ENCODE data around the gene ELL.

The ELL gene

DNA sequence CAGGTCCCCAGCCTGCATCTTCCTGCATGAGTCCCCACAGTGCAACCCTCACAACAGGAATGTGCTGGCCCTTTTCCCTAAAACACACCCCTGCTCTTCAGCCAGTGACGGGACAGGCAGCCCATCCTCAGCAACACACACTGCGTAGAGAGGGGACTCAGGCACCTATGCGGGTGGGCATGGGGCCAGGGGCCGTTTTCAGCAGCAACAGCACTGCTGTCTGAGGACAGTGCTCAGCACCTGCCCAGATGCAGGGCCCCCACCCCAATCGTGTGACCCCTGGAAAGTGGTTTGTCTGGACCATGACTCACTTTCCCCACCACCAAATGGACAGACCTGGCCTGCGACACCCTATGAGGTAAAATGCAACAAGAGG is 55.9 kb downstream of the ELL start:
- 96% methylated on average over 6 of the region's 6 CpGs for WGBS
- no peak overlapping the region for H2AK5ac ChIP-seq (ENCODE audit: low read length, severe bottlenecking)
- H3K9me3 ChIP-seq (ENCODE audit: control insufficient read depth, low read length), result no peaks in the 10 kb centered on the region
- H3K14ac ChIP-seq (ENCODE audit: low read length in 2 of 2), result no peak overlapping the region
- H3K36me3 ChIP-seq (ENCODE audit: control insufficient read depth in 1 of 2, insufficient read depth in 2 of 2, low read depth in 1 of 2, low read length in 2 of 2), result peaks cover 45 to 50% of the 10 kb centered on the region in 2 experiments
- H3K18ac ChIP-seq (ENCODE audit: low read depth in 1 of 2, low read length in 2 of 2), result peak overlapping the region in 1 of 2 experiments; percentile 14
- H2BK15ac ChIP-seq (ENCODE audit: low read depth, poor library complexity, severe bottlenecking), result no peak overlapping the region
- no peaks in the 10 kb centered on the region for H3K27me3 ChIP-seq (ENCODE audit: control insufficient read depth in 1 of 2, insufficient read depth in 1 of 2, low read length in 2 of 2)
- H2BK120ac ChIP-seq (ENCODE audit: low read depth, low read length), result no peak overlapping the region
- H3K27ac ChIP-seq (ENCODE audit: low read length, poor library complexity, severe bottlenecking), result no peak overlapping the region
- H3K4me3 ChIP-seq (ENCODE audit: insufficient read depth in 1 of 2, low read depth in 1 of 2, low read length in 2 of 2), result no peak overlapping the region
- no peak overlapping the region for H3K9ac ChIP-seq (ENCODE audit: low read length)
- H4K91ac ChIP-seq (ENCODE audit: low read length), result no peak overlapping the region
- peaks cover 33% of the 10 kb centered on the region for H3K79me1 ChIP-seq (replicated peaks; ENCODE audit: low read length, poor library complexity, severe bottlenecking)
- H2AFZ ChIP-seq (ENCODE audit: low read depth, low read length), result no peak overlapping the region
- peak overlapping the region; percentile 62 to 93 for H2BK12ac ChIP-seq (ENCODE audit: low read length in 2 of 2)
- no peak for DNase-seq
- H3K4me2 ChIP-seq (ENCODE audit: low read length, poor library complexity, severe bottlenecking), result no peak overlapping the region
- peaks cover 72% of the 10 kb centered on the region for H3K4me1 ChIP-seq (ENCODE audit: control insufficient read depth, insufficient read depth, low read depth, low read length)
- no peak overlapping the region for H2BK5ac ChIP-seq (ENCODE audit: low read depth, low read length, poor library complexity, severe bottlenecking)
- no peak overlapping the region for H3K23ac ChIP-seq (ENCODE audit: low read length in 2 of 2)
- no peak overlapping the region for H3K4ac ChIP-seq (ENCODE audit: low read depth in 1 of 2, low read length in 2 of 2)
- peak overlapping the region; percentile 36 for H4K8ac ChIP-seq (ENCODE audit: low read length)

GRCh38 chr19:18465214-18465963 is 56.5 kb downstream of the ELL start:
- peak overlapping the region; percentile 46 for H3K27ac ChIP-seq (ENCODE audit: low read length, poor library complexity, severe bottlenecking)
- peak overlapping the region; percentile 60 for H4K91ac ChIP-seq (ENCODE audit: low read length)
- H3K4me2 ChIP-seq (ENCODE audit: low read length, poor library complexity, severe bottlenecking), result no peak overlapping the region
- peak overlapping the region; percentile 60 to 93 for H2BK12ac ChIP-seq (ENCODE audit: low read length in 2 of 2)
- H3K9me3 ChIP-seq (ENCODE audit: control insufficient read depth, low read length), result no peaks in the 10 kb centered on the region
- H3K4me3 ChIP-seq (ENCODE audit: insufficient read depth in 1 of 2, low read depth in 1 of 2, low read length in 2 of 2), result no peak overlapping the region
- H3K18ac ChIP-seq (ENCODE audit: low read depth in 1 of 2, low read length in 2 of 2), result peak overlapping the region; percentile 60 to 84
- H2AK5ac ChIP-seq (ENCODE audit: low read length, severe bottlenecking), result peak overlapping the region; percentile 11
- DNase-seq, result no peak
- no peak overlapping the region for H3K23ac ChIP-seq (ENCODE audit: low read length in 2 of 2)
- no peaks in the 10 kb centered on the region for H3K27me3 ChIP-seq (ENCODE audit: control insufficient read depth in 1 of 2, insufficient read depth in 1 of 2, low read length in 2 of 2)
- peak overlapping the region; percentile 18 to 76 for H3K4ac ChIP-seq (ENCODE audit: low read depth in 1 of 2, low read length in 2 of 2)
- H2BK15ac ChIP-seq (ENCODE audit: low read depth, poor library complexity, severe bottlenecking), result peak overlapping the region; percentile 85
- WGBS, result 94% methylated on average over 22 of the region's 30 CpGs
- H2AFZ ChIP-seq (ENCODE audit: low read depth, low read length), result no peak overlapping the region
- H3K9ac ChIP-seq (ENCODE audit: low read length), result peak overlapping the region; percentile 50
- peak overlapping the region; percentile 29 for H2BK120ac ChIP-seq (ENCODE audit: low read depth, low read length)
- peaks cover 73% of the 10 kb centered on the region for H3K4me1 ChIP-seq (ENCODE audit: control insufficient read depth, insufficient read depth, low read depth, low read length)
- peaks cover 29% of the 10 kb centered on the region for H3K79me1 ChIP-seq (replicated peaks; ENCODE audit: low read length, poor library complexity, severe bottlenecking)
- H4K8ac ChIP-seq (ENCODE audit: low read length), result peak overlapping the region; percentile 47
- no peak overlapping the region for H2BK5ac ChIP-seq (ENCODE audit: low read depth, low read length, poor library complexity, severe bottlenecking)
- H3K36me3 ChIP-seq (ENCODE audit: control insufficient read depth in 1 of 2, insufficient read depth in 2 of 2, low read depth in 1 of 2, low read length in 2 of 2), result peaks cover 45 to 50% of the 10 kb centered on the region in 2 experiments
- H3K14ac ChIP-seq (ENCODE audit: low read length in 2 of 2), result peak overlapping the region in 1 of 2 experiments; percentile 57

DNA sequence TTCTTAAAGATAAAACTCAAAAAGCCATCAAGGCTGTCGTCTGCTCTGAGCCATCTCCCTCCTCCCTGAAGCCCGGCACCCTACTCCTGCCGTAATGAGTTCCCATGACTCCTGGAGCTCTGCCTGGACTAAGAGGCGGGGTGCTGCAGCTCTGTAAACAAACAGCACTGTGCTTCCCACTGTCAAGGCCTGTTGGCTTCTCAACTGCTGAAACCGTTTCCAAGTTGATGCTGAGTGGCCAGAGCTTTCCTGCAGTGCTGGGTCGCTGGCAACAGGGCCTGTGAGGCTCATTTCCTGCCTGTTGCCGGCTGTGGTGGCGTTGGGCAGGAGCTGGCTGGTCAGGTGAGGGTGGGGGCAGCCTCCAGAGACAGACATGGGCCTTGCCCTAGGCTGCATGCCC is 57.2 kb downstream of the ELL start:
- peaks cover 45 to 46% of the 10 kb centered on the region in 2 experiments for H3K36me3 ChIP-seq (ENCODE audit: control insufficient read depth in 1 of 2, insufficient read depth in 2 of 2, low read depth in 1 of 2, low read length in 2 of 2)
- peak overlapping the region; percentile 60 to 84 for H3K18ac ChIP-seq (ENCODE audit: low read depth in 1 of 2, low read length in 2 of 2)
- peak overlapping the region; percentile 47 for H4K8ac ChIP-seq (ENCODE audit: low read length)
- H2BK12ac ChIP-seq (ENCODE audit: low read length in 2 of 2), result peak overlapping the region; percentile 60 to 93
- H3K4me3 ChIP-seq (ENCODE audit: insufficient read depth in 1 of 2, low read depth in 1 of 2, low read length in 2 of 2), result no peak overlapping the region
- H3K9me3 ChIP-seq (ENCODE audit: control insufficient read depth, low read length), result no peaks in the 10 kb centered on the region
- no peak overlapping the region for H2AK5ac ChIP-seq (ENCODE audit: low read length, severe bottlenecking)
- H3K4ac ChIP-seq (ENCODE audit: low read depth in 1 of 2, low read length in 2 of 2), result peak overlapping the region; percentile 18 to 76
- peaks cover 29% of the 10 kb centered on the region for H3K79me1 ChIP-seq (replicated peaks; ENCODE audit: low read length, poor library complexity, severe bottlenecking)
- H3K14ac ChIP-seq (ENCODE audit: low read length in 2 of 2), result peak overlapping the region in 1 of 2 experiments; percentile 57
- peak overlapping the region; percentile 48 for H3K27ac ChIP-seq (ENCODE audit: low read length, poor library complexity, severe bottlenecking)
- peak overlapping the region; percentile 50 for H3K9ac ChIP-seq (ENCODE audit: low read length)
- H2BK15ac ChIP-seq (ENCODE audit: low read depth, poor library complexity, severe bottlenecking), result peak overlapping the region; percentile 85
- H4K91ac ChIP-seq (ENCODE audit: low read length), result peak overlapping the region; percentile 60
- no peak overlapping the region for H3K23ac ChIP-seq (ENCODE audit: low read length in 2 of 2)
- H2AFZ ChIP-seq (ENCODE audit: low read depth, low read length), result no peak overlapping the region
- WGBS, result 8% methylated on average over 7 of the region's 8 CpGs
- H3K27me3 ChIP-seq (ENCODE audit: control insufficient read depth in 1 of 2, insufficient read depth in 1 of 2, low read length in 2 of 2), result no peaks in the 10 kb centered on the region
- peak; percentile 95 for DNase-seq
- H3K4me1 ChIP-seq (ENCODE audit: control insufficient read depth, insufficient read depth, low read depth, low read length), result peaks cover 71% of the 10 kb centered on the region
- H2BK5ac ChIP-seq (ENCODE audit: low read depth, low read length, poor library complexity, severe bottlenecking), result no peak overlapping the region
- no peak overlapping the region for H3K4me2 ChIP-seq (ENCODE audit: low read length, poor library complexity, severe bottlenecking)
- H2BK120ac ChIP-seq (ENCODE audit: low read depth, low read length), result peak overlapping the region; percentile 29

- Histone ChIP-seq H2AFZ (ENCODE audit: low read depth, low read length) (no peak overlapping the region), H2AK5ac (ENCODE audit: low read length, severe bottlenecking) (peak overlapping the region; percentile 51), H3K4me1 (ENCODE audit: control insufficient read depth, insufficient read depth, low read depth, low read length) (peaks cover 60% of the 10 kb centered on the region), H3K14ac (ENCODE audit: low read length in 2 of 2) (no peak overlapping the region), H4K91ac (ENCODE audit: low read length) (peak overlapping the region; percentile 52), H2BK12ac (ENCODE audit: low read length in 2 of 2) (peak overlapping the region in 1 of 2 experiments; percentile 40), H3K18ac (ENCODE audit: low read depth in 1 of 2, low read length in 2 of 2) (peak overlapping the region in 1 of 2 experiments; percentile 61), H2BK120ac (ENCODE audit: low read depth, low read length) (peak overlapping the region; percentile 24), H3K27ac (ENCODE audit: low read length, poor library complexity, severe bottlenecking) (no peak overlapping the region), H3K27me3 (ENCODE audit: control insufficient read depth in 1 of 2, insufficient read depth in 1 of 2, low read length in 2 of 2) (no peaks in the 10 kb centered on the region), H3K36me3 (ENCODE audit: control insufficient read depth in 1 of 2, insufficient read depth in 2 of 2, low read depth in 1 of 2, low read length in 2 of 2) (peaks cover 63 to 69% of the 10 kb centered on the region in 2 experiments), H2BK5ac (ENCODE audit: low read depth, low read length, poor library complexity, severe bottlenecking) (no peak overlapping the region), H3K9me3 (ENCODE audit: control insufficient read depth, low read length) (no peaks in the 10 kb centered on the region), H3K9ac (ENCODE audit: low read length) (peak overlapping the region; percentile 64), H3K23ac (ENCODE audit: low read length in 2 of 2) (no peak overlapping the region), H3K79me1 (replicated peaks; ENCODE audit: low read length, poor library complexity, severe bottlenecking) (peaks cover 43% of the 10 kb centered on the region), H2BK15ac (ENCODE audit: low read depth, poor library complexity, severe bottlenecking) (no peak overlapping the region), H3K4me2 (ENCODE audit: low read length, poor library complexity, severe bottlenecking) (no peak overlapping the region), H4K8ac (ENCODE audit: low read length) (peak overlapping the region; percentile 16), H3K4me3 (ENCODE audit: insufficient read depth in 1 of 2, low read depth in 1 of 2, low read length in 2 of 2) (no peak overlapping the region), H3K4ac (ENCODE audit: low read depth in 1 of 2, low read length in 2 of 2) (peak overlapping the region in 1 of 2 experiments; percentile 35)
- no peak for DNase-seq
- WGBS, result 97% methylated on average over 22 of the region's 22 CpGs
Observed at GRCh38 chr19:18461471-18461870, 60.4 kb downstream of the ELL start.
